ENCODE data around the gene ZNF574. TPM values are rescaled to one million over a fixed set of nuclear protein-coding genes. Genes with fewer than 3 reads are reported as not detected.
"Not testable (repeated sequence)": the region's sequence is repeated elsewhere in the genome, so short reads cannot be mapped to it uniquely, and the experiment has no call there.

ZNF574 gene
- total and polyA plus RNA-seq, 9 donors: 2.4 to 24.6 (median 15.6) TPM

DNA sequence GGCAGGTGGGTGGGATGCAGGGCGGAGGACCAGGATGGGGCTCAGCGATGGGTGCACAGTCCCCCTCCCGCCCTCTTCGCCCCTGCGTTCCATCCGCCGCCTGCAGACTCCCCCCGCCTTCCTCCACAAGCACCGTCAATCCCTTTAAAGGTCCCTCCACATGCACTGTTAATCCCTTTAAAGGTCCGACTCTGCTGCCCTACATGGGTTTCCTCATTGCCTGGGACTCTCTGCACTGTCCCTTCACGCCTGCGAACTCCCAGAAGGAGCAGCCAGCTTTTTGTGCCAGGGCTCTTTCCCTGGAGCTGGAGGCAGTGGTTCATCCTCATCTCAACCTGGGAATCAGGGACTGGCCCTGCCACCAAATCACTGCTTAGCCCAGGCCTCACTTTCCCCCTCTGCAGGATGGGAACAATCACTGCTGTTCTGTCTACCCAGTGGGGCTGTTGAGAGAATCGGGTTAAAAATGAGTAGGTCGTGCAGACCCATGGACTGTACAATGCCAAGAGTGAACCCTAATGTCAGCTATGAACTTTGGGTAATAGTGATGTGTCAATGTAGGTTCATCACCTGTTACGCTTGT lies 20.4 kb downstream of the ZNF574 start:
- WGBS, 3 donors: 32 to 35% (median 34%) methylated on average over 15 of the region's 15 CpGs
- H3K4me3 ChIP-seq: no peak overlapping the region
- no peak overlapping the region for H3K27ac ChIP-seq
- H3K36me3 ChIP-seq: no peaks in the 10 kb centered on the region
- TF ChIP-seq, protein P1, sequence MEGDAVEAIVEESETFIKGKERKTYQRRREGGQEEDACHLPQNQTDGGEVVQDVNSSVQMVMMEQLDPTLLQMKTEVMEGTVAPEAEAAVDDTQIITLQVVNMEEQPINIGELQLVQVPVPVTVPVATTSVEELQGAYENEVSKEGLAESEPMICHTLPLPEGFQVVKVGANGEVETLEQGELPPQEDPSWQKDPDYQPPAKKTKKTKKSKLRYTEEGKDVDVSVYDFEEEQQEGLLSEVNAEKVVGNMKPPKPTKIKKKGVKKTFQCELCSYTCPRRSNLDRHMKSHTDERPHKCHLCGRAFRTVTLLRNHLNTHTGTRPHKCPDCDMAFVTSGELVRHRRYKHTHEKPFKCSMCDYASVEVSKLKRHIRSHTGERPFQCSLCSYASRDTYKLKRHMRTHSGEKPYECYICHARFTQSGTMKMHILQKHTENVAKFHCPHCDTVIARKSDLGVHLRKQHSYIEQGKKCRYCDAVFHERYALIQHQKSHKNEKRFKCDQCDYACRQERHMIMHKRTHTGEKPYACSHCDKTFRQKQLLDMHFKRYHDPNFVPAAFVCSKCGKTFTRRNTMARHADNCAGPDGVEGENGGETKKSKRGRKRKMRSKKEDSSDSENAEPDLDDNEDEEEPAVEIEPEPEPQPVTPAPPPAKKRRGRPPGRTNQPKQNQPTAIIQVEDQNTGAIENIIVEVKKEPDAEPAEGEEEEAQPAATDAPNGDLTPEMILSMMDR (IDR thresholded peaks at IDR 0.05): no peak
- TF ChIP-seq POLR2A (IDR thresholded peaks at IDR 0.05) (no peak), EP300 (IDR thresholded peaks at IDR 0.05) (no peak)
- no peaks in the 10 kb centered on the region for H3K27me3 ChIP-seq
- no peaks in the 10 kb centered on the region for H3K4me1 ChIP-seq (ENCODE audit: insufficient read depth)
- intact Hi-C loops (cut with DNase I): no loop called here
- no peaks in the 10 kb centered on the region for H3K9me3 ChIP-seq
- DNase-seq: no peak

DNA sequence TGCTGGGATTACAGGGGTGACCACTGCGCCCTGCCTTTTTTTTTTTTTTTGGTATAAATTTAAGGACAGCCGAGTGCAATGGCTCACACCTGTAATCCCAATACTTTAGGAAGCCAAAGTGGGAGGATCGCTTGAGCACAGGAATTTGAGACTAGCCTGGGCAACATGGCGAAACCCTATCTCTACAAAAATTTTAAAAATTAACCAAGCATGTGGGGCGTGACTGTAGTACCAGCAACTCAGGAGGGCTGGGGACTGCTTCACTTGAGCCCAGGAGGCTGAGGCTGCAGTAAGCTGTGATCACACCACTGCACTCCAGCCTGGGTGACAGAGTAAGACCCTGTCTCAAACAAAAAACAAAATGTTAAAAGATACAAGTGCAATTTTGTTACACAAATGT lies 21.5 kb downstream of the ZNF574 start:
- no peaks in the 10 kb centered on the region for H3K27me3 ChIP-seq
- TF ChIP-seq POLR2A (IDR thresholded peaks at IDR 0.05): no peak
- TF ChIP-seq, protein P1 (IDR thresholded peaks at IDR 0.05): no peak
- TF ChIP-seq EP300 (IDR thresholded peaks at IDR 0.05): no peak
- no peaks in the 10 kb centered on the region for H3K36me3 ChIP-seq
- intact Hi-C loops (cut with DNase I): no loop called here
- H3K9me3 ChIP-seq: no peaks in the 10 kb centered on the region
- no peak overlapping the region for H3K27ac ChIP-seq
- no peaks in the 10 kb centered on the region for H3K4me1 ChIP-seq (ENCODE audit: insufficient read depth)
- WGBS, 3 donors: 75 to 87% (median 83%) methylated on average over 5 of the region's 5 CpGs
- H3K4me3 ChIP-seq: no peak overlapping the region
- DNase-seq: no peak

DNA sequence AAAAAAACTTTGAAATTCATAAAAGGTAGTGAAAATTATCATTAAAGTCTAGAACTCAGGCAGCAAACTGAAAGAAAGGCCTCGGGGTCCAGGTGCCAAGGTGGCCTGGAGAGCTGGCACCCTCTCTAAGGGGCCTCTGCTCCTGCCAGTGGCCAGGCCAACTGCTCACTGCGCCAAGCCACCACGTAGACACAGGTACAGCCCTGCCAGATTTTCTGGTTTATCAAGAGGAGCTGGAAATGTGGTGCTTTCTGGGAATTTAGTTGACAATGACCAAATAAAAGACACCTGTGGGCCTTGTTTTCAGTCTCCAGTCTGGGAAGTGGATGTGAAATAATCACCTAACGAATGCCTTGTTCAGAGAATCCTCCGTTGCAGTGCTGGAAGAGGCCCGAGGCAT lies 22.8 kb downstream of the ZNF574 start:
- intact Hi-C loops (cut with DNase I): no loop called here
- no peak overlapping the region for H3K27ac ChIP-seq
- H3K27me3 ChIP-seq: no peaks in the 10 kb centered on the region
- no peaks in the 10 kb centered on the region for H3K36me3 ChIP-seq
- H3K4me3 ChIP-seq: no peak overlapping the region
- no peaks in the 10 kb centered on the region for H3K9me3 ChIP-seq
- 81 to 85% (median 85%) methylated on average over 6 of the region's 6 CpGs for WGBS, 3 donors
- no peaks in the 10 kb centered on the region for H3K4me1 ChIP-seq (ENCODE audit: insufficient read depth)
- TF ChIP-seq, protein P1 (IDR thresholded peaks at IDR 0.05): no peak
- no peak for TF ChIP-seq EP300 (IDR thresholded peaks at IDR 0.05)
- TF ChIP-seq POLR2A (IDR thresholded peaks at IDR 0.05): no peak
- DNase-seq: no peak

DNA sequence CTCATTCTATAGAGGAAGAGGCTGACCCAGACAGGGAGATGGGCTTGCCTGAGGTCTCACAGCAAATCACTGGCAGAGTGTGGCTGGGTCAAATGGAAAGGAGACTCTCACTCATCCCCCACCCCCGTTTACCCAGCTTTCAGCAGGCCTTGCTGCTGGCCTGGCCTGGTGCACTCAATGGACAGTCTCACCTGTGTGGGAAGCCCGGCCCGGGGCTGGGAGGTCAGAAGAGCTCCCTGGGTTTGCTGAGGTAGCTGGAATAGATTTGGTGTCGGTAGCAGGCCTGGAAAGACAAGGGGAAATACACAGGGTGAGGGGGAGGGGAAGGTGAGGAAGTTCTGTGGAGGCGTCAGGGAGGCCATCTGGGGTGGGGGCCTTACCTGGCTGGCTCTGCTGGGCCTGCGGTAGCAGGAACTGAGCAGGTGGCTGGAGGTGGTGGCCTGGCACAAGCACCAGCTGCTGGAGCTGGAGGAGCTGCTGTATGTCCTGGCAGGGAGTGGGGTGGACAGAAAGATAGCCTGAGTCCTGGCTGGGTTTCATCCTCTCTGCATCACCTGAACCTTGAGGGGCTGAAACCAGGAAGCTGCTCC lies 23.5 kb downstream of the ZNF574 start:
- H3K27ac ChIP-seq: no peak overlapping the region

DNA sequence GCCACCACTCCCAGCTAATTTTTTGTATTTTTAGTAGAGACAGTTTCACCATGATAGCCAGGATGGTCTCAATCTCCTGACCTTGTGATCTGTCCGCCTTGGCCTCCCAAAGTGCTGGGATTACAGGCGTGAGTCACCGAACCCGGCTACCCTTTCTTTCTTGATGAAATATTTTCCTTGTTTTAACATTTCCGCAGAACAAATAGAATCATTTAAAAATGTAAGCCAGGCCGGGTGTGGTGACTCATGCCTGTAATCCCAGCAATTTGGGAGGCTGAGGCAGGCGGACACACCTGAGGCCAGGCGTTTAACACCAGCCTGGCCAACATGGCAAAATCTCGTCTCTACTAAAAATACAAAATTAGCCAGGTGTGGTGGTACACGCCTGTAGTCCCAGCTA lies 24.3 kb downstream of the ZNF574 start:
- H3K4me1 ChIP-seq (ENCODE audit: insufficient read depth); H3K27me3 ChIP-seq; H3K9me3 ChIP-seq; H3K36me3 ChIP-seq; H3K4me3 ChIP-seq; intact Hi-C loops (cut with DNase I); DNase-seq; H3K27ac ChIP-seq: not testable (repeated sequence)
- WGBS, 3 donors: 91 to 93% (median 91%) methylated on average over 10 of the region's 10 CpGs

More for the DNA sequence above, 23.5 kb downstream of the ZNF574 start:
- no peak for DNase-seq
- no peak overlapping the region for H3K4me3 ChIP-seq
- intact Hi-C loops (cut with DNase I): no loop called here
- H3K36me3 ChIP-seq: no peaks in the 10 kb centered on the region
- WGBS, 3 donors: 60 to 69% (median 62%) methylated on average over 6 of the region's 6 CpGs
- H3K4me1 ChIP-seq (ENCODE audit: insufficient read depth): no peaks in the 10 kb centered on the region
- TF ChIP-seq, protein P1 (IDR thresholded peaks at IDR 0.05): no peak
- H3K9me3 ChIP-seq: no peaks in the 10 kb centered on the region
- H3K27me3 ChIP-seq: no peaks in the 10 kb centered on the region

Data from ovary (tissue), 9 donors.